NCI-H69 (cell line): ENCODE data around the gene MMP20.

Experiments
- DNase-seq: peaks from one replicate; lab custom pipeline; 2025; lab: John Stamatoyannopoulos, UW

Gene MMP20

DNA sequence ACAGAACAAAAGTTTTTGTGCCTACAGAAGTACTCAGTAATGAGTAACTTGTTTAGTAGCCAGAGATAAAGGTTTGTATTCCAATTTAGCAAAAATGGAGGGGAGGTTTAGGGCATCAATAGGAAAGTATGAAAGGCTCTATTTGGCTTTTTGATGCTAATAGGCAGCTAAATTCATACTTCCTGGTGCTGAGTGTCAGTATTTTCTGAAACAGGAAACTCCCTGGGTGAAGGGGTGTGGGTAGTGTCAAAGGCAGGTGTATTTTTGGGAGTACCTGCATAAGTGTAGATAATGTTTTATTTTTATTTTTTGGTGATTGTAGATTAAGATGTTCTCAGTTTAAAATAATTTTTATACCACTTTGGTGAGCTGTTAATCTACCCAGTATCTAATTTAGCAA, 65.3 kb downstream of the MMP20 start:
- no peak for DNase-seq

DNA sequence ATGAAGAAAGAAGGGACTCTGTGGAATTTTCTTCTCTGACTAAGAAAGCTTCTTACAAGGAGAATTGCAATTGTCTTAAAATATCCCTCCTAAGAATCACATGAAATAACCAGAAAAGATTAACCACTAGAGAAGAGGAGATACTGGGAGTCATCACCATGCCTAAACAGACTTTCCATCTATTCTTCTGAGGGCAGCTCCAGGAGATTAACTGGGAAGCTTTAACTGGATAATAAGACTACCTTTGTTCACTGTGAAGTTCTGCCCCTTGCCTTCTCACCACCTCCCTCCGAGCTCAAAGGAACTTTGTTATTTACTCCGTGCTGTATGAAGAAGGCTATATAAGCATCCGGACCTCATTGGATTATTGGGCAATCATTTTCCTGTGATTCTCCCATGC, 70.0 kb downstream of the MMP20 start:
- DNase-seq = no peak

DNA sequence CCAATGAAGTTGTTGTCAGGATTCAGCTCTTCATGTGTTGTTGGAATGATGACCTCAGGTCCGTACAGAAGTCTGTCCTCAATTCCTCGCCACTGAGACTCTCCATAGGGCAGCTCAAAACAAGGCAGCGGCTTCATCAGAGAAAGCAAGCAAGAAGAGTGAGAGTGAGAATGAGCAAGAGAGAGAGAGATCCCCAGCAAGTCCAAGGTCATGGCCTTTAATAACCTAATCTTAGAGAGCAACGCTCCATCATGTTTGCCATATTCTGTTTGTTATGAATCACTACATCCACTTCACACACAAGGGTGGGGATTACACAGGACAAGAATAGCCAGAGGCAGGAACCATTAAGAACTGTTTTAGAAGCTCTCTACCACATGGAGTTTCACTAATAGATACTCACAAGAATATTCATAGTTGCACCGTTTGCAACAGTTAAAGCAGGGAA, 71.3 kb downstream of the MMP20 start:
- no peak for DNase-seq

DNA sequence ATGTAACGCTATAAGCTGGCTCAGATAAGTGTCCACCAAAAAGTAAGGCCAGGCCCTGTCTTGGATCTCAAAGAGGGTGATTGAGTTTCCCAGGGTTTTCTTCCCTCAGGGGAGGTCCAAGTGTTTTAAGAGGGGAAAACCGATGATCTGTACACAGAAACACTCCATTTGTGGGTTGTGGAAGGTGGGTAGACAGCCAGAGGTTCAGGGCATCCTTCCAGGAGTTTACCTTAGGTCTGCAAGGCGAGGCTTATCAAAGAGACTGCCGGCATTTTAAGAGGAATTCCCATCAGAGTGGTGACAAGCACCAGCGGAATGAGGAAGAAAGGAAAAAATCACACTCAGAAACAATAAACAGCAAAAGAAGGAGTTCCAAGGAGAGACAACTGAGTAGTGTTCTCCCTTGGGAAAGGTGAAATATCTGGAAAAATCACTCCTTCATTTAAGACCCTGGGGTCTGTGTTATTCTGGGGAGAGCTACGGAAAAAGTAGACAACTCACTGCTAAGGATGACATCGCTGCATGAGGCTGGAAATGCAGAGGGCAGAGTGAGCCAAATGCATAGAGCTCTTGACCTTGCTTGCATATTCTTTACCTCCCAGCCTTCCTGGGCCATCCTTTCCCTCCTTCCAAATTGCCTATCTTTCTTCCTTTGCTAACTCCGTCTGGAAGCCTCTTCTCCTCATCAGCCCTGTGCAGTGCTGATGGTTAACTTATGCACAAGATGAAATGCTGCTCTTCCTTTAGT, 72.5 kb downstream of the MMP20 start:
- DNase-seq = no peak

DNA sequence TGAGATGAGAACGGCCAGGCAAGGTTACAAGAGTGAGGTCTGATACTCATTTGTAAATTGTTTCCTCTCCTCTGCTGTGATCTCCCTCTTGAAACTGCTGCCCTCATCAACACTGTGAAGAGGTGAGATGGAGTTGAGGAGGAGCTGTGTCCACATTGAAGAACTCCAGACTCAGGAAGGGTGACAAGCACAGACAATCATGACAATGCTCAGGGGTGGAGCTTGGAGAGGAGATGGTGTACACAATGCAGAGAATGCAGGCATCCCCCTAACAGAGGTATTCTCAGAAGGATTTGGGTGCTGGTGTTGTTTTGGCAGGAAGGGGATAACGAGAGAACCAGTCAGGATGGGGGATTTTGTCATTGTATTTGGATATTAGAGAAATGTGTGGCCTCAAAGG, 73.1 kb downstream of the MMP20 start:
- no peak for DNase-seq

DNA sequence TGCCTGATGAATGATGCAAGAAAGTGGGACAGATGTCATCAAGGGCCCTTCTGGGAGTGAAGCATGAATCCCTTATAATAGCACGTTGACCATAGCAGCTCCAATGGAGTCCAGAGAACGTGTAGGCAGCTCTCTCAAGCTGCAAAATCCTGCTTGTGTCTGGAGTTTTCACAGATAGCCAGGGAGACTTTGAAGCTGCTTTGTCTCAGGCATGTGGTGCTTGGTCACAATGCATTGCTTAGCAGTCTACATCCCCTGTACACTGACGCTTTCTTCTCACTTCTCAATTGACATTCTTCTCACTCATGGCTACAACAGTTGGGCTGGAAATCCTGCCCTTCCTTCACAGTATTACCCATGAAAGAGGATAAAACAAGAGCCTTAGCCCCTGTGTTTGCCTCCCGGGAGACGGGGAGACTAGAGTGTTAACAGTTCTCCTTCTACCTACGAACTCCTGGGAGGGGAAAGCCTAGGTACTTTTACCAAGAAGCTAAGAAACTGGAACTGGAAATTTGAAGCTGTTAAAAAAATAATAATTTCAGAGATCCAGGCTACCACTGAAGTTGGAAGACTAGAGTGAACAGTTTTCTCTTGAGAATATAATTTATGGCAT, 73.9 kb downstream of the MMP20 start:
- no peak for DNase-seq

DNA sequence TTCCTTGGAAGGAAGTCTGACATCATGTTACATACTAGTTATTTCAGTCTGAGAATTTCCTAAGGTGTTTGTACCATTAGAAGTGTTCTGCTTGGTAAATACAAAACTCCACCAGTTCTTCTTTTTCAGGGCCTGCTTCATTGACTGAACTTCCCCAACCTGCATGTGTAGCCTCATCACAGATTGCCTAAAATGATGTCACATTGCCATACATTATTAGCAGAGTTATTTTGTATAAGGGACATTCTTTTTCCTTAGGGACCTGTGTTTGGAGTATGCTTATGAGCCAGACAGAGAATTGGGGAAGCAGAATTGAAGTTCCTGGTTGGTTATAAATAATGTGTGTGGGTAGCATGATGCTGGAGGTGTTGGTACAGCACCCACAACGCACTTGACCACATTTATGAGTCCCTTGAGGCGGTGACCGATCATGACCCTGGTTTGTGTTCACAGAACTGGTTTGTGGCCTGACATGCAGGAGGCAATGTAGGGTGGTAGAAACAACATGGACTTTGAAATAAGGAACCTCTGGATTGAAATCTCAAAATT, 78.1 kb downstream of the MMP20 start:
- DNase-seq = no peak

DNA sequence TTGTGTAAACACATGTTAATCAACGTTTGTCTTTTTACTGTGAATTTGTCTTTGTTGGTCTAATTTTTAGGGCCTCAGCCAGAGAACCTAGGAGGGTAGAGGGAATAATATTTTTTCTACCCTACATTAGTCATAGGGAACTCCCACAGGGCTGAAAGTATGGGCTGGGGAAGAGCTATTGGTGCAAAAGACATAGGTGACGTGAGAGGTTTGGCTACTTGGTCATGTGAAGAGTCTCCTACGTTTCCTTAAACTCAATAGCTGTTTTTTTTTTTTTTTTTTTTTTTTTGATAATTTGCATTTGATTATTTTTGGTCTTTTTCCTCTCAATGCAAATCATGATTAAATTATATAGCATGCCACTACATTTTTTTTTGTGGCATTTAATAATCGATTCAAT, 78.7 kb downstream of the MMP20 start:
- DNase-seq = no peak

DNA sequence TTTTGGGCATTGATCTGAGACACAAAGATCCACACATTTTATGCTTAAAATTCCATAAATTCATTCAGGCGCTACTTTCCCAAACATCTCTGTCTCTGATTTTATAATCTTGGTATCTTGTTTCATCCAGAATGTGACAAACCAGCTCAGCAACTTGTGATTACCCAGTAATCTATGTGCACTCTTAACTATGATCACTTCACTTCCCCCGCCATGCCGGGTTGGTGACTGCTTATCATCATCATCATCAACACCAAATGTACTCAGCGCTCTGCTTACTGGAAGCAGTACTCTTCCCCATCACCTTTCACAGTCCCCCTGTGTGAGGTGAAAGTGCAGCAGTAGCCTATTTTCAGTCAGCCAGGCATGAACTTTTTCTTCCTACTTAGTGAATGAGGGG, 79.4 kb downstream of the MMP20 start:
- no peak for DNase-seq

DNA sequence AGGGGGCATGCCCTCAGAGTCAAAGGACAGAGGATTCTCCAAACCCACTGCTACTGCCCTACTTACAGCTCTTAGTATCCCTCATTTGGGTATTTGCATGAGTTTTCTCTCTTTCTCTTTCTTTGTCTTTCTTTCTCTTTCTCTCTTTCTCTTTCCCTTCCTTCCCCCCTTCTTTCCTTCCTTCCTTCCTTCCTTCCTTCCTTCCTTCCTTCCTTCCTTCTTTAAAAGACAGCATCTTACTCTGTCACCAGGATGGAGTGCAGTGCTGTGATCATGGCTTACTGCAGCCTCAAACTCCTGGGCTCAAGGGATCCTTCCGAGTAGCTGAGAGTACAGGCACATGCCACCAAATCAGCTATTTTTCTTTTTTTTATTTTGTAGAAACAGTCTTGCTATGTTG, 80.5 kb downstream of the MMP20 start:
- DNase-seq = no peak

DNA sequence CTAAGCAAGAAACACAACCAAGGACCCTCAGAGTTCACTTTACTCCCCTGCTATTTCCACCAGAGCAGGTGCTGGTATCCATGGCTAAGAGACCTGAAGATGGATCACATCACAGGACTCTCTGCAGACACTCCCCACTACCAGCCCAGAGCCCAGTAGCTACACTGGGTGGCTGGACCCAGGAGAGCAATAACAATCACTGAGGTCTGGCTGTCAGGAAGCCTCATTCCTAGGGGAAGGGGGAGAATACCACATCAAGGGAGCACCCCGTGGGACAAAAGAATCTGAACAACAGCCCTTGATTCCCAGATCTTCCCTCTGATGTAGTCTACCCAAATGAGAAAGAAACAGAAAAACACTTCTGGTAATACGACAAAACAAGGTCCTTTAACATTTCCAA, 85.6 kb downstream of the MMP20 start:
- no peak for DNase-seq

DNA sequence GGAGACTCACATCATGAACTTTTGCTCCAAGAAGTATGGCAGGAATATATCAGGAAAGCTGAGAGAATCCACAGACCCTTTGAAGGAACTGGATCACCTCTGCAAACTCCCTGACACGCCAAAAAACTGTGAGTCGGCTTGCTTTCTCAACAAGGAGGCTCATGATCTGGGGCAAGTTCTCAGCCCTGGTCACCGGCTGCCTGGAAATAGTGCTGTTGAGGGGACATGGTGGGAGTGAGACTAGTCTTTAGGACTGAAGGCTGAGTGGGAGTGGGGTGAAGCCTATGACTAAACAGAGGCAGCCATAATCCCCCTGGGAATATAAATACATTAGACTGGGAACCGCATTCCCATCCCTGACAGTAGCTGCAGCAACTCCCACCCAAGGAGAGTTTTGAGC, 86.2 kb downstream of the MMP20 start:
- DNase-seq = no peak

DNA sequence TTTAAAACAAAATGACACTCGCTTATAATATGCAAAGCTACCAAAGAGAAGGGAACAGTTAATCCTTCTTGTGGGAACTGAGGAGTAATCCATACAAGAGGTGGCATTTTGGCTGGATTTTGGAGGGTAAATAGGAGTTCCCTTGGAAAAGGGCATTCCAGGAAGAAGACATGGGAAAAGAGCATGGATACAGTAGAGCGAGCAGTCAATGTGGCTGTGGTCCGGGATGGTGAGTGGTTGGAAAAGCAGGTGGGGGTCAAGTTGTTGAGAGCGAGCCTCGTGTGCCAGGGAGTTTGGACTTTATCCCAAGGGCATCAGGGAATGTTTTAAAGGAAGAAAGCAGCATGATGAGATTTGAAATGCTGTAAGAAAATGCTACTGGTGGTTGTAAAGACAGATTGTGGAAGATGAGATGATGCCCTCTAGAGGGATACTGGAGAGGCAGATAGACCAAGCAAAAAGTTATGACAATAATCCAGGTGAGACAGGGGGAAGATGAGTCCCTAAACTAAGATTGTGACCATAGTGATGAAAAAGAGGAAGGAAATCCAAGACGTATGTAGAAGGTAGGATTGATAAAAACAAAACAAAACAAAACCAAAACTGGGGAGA, 90.8 kb downstream of the MMP20 start:
- no peak for DNase-seq

DNA sequence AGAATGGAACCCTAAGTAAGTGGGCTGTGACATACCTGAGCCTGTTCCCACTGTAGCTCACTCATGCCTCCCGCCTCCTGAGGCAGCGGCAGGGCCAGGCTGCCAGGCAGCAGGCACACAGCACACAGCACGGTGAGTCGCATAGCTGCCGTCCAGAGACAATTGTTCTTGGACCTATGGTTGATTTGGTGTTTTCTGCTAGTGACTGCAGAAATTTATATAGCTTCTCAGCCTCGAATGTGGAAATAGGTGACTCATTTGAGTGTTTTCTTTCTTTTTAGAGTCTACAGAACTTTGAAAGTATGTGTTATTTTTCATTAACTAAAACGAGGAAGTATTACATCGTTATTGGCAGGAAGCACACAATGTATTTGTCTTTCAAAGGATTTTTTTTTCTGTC, 94.6 kb downstream of the MMP20 start, which contains the start of gene MMP7:
TSS of gene MMP7 (minus strand) at position 190 of the 400 bp plus-strand sequence. CDS start at position 143, 47 bp downstream.
- peak; percentile 29 for DNase-seq

DNA sequence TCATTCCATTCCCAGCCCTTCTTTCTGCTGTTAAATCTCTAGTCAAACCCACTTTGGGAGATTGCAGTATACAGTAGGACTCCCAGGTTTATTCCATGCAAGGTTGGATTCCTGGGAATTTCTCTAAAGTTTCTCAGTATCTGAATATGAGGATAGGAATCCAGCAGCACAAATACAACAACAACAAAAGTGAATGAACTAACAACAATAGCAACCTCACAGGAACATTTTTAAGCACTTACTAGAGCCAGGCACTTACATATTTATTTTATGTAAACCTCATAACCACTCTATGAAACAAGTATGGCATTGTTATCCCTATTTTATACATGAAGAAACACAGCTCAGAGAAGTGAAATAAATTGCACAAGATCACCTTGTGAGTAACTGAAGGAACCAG, 96.5 kb downstream of the MMP20 start:
- DNase-seq = no peak

DNA sequence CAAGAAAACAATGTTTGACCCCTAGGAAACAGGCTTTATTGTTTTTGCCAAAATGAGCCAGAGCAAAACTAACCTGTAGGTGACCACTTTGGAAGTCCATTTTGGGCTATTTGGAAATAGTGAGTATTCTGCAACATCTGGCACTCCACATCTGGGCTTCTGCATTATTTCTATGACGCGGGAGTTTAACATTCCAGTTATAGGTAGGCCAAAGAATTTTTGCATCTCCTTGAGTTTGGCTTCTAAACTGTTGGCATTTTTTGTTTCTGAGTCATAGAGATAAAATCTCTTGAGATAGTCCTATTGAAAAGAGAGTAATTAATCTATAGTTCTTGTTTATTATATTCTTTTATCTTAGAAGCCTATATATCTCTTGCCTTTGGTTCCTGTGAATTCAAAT, 97.4 kb downstream of the MMP20 start:
- DNase-seq = no peak

DNA sequence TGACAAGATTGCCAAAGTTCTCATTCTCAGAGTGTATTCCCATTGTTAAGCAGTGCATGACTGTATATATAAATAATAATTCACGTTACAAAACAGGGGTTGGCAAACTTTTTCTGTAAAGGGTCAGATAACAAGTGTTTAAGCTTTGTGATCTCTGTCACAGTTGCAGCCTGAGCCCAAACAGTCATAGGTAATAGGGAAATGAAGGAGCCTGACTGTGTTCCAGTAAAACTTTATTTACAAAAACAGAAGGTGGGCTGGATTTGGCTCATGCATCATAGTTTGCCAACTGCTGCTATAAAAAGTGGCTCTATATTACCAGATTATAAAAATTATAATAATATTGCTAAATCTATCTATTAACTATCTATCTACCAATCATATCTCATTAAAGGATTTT, 98.1 kb downstream of the MMP20 start:
- DNase-seq = no peak
